Raji (cell line): ENCODE measurements around the gene TCF7L2.

Source experiments
- POLR2A ChIP-seq: IDR thresholded peaks from 2 replicates; pipeline ENCODE4 v1.6.1; 2011; ENCODE audit warnings: low read depth, low read length, control low read depth; ENCODE audit not compliant: insufficient read depth

TCF7L2 gene

DNA sequence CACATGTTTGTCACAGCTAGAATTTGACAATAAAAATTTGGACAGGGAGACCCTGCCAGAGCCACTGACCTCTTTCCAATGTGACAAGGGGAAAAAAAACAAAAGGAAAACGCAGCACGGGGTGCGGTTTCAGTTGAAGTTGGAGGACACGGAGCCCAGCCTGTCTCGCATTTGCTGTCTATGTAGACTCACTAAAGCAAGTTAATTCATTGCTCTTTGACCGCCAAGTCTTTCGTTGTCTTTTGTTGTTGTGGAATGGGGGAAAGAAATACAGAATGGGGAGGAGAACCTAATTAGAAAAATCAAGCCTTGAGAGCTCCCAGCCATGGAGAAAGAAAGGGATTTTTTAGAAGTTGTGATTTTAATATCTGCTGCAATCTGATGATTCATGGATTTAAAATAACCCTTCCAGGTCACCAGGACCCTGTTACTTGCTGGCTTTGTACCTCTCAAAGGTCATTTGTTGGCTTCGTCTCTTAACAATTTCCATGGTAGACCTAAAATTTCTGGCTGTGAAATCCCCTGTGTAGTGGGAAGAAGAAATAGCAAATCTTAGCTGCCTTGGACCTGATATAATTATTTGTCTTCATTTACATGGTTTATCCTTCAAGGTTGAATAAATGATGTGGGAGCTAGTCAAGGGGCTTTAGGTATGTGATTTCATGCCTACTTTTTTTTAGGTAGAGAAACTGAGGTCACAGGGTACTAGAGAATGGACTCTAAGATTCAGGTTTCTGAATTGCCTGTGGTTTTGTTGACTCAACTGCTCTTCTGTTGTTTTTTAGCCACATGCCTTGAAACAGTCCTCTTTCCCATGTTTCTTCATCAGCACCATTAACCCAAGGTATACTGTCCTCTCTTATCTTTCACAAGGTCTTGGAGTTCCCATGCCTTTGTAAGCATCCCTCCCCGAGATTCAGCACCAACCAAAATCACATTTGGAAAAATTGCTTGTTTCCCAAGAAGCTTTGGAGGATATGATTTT lies 78.7 kb downstream of the TCF7L2 start:
- TF ChIP-seq POLR2A, result no peak

DNA sequence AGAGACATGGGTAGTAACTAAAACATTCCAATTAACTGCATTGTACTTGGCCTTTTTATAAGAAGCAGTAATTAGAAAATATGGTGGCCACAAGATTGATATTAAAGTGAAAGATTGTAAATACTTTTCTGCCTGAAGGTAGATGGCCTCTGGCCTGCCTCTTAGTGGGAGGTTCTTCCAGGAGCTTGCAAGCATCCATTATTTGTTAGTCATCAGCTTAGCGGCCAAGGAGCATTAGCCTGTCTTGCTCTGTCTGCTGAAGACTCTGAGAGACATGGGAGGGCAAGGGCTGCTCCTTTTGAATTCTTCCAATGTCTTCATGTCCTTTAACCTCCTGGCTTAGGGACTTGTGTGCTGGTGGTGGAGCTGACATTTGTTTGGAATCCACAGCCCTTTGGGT lies 80.4 kb downstream of the TCF7L2 start:
- TF ChIP-seq POLR2A, result no peak

DNA sequence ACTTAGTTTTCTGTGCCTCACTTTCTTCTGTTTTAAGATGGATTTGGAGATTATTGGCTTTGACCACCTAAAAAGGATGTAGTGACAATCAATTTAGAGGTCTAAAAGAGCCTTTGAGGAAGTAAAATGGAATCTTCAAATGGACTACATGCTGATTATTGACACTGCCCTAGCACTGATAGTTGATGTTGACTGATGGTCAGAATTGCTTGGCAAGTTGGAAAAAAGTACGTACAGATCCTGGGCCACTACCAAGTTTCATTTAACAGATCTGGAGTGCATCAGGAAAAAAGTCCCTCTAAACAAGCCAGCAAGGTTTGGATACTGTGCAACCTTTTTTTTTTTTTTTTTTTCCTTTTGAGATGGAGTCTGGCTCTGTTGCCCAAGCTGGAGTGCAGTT lies 81.1 kb downstream of the TCF7L2 start:
- TF ChIP-seq POLR2A, result no peak

DNA sequence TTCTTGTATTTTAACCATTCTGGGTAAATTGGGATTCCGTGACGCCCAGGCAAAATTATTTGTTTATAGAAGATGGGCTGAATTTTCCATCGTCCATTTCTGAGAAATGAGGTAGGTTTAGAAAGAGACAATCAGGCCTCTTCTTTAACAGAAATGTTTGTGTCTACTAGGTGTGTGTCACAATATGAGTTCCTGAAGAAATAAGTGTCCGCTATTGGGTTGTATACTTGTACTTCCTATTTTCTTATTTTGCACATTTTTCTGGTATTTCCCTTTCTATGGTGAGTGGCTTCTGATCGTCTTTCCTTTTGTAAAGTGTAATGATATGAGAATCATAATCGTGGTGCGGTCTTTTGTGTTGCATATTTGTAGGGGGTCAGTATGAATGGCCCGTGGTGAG lies 83.9 kb downstream of the TCF7L2 start:
- TF ChIP-seq POLR2A, result no peak

DNA sequence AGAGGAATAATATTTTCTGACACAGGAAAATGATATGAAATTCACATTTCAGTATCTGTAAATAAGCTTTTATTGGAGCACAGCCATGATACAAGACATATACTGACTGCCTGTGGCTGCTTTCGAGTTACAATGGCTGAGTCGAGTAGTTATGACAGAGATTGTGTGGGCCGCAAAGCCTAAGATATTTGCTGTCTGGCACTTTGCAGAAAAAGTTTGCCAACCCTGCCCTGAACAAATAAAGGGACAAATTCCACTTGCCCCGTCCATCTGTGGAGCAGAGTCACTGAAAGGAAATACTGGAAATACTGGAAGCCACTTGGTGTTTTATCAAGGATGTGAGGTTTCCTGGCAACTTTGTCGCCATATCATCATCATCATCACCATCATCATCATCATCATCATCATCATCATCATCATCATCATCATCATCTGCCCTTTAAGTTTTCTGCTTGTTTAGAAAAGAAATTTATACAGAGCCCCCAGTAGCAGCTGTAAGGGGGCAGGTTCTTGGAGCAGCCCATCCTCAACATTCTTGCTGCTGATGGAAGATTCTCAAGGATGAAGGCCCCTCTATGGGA lies 85.8 kb downstream of the TCF7L2 start:
- no peak for TF ChIP-seq POLR2A

DNA sequence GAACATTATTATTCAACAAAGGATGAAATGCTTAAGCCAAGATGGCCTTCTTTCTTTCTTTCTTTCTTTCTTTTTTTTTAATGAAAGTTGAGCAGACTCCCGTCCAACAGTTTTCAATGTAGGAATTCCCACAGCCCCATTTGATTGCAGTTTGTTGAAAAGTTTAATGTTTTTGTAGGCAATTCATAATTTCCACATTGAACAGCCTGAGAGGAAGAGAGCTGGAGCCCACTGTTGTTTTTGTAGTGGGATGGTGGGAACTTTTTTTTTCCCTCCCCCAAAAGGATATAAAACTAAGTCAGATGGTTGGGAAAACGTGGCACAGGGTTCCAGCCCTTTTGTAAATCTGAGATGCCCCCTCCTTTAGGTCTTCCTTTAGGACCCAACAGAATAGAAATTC lies 86.6 kb downstream of the TCF7L2 start:
- TF ChIP-seq POLR2A, result no peak

DNA sequence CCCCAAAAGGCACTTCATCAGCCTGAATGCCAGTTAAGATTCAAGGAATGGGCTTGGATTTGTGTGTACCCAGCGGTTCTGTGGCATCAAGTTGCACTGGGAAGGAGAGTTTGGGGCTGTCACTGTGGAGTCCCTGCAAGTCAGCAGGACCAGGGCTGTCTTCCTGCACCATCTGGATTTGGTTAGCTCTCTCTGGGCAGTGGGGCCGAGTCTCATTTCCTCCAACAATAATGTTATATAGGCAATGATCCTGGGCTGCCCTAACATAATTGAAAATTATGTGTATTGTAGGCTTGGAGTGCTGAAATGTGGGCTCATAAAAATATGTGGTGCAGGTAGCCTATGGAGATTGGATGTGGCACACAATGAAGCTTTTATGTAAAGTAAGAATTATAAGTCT lies 87.2 kb downstream of the TCF7L2 start:
- TF ChIP-seq POLR2A, result no peak

DNA sequence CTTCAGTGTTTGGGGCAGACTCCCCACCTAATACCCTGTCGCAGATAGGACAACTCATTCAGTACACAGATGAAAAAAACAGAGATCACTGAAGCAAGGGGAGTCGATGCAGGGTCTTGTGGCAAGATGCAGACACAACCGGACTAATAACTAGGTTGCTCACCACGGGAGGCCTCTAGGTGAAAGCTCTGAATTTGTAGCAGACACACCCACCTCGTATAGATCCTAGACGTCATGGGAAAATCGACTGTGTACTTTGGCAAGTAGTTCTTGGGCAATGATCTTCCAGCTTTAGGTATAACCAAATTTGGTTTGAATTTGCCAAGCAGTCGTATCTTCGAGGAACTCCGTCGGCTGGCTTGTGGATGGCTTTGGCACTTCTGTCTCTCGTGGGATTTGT lies 88.1 kb downstream of the TCF7L2 start:
- no peak for TF ChIP-seq POLR2A

DNA sequence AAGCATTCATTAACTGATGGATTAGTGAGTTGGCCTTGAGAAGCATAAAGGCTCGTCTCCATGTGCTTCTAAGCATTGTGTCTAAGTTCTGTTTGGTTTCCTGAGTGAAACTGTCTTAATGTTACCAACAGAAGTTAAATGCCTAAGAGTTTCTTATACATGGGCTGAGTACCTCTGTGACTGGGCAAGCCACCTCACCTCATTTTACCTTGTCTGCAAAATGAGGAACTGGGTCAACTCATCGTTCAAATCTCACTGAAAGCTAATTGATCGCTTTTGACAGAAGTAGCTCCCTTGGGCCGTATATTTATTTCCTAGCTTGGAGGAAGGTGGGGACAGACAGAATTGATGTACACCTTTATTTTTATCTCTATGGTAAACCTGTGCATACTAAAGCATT lies 88.9 kb downstream of the TCF7L2 start:
- TF ChIP-seq POLR2A, result no peak

DNA sequence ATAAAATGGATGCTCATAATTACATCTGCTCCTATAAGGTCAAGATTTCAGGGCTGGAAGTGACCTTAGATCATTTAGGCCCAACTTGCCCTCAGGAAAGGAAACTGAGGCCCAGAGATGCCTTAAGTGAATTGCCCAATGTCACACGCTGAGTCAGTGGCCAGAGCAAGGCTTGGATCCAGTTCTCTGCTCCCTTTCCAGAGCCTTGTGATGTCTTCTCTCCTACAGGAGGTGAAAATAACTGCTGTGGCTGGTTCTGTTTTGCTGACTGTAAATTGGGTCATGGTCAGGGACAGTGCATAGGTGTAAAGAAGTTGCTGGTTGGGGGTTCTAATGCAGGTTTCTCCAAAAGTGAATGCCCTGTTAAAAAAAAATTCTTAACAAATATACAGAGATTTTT lies 91.3 kb downstream of the TCF7L2 start:
- no peak for TF ChIP-seq POLR2A

DNA sequence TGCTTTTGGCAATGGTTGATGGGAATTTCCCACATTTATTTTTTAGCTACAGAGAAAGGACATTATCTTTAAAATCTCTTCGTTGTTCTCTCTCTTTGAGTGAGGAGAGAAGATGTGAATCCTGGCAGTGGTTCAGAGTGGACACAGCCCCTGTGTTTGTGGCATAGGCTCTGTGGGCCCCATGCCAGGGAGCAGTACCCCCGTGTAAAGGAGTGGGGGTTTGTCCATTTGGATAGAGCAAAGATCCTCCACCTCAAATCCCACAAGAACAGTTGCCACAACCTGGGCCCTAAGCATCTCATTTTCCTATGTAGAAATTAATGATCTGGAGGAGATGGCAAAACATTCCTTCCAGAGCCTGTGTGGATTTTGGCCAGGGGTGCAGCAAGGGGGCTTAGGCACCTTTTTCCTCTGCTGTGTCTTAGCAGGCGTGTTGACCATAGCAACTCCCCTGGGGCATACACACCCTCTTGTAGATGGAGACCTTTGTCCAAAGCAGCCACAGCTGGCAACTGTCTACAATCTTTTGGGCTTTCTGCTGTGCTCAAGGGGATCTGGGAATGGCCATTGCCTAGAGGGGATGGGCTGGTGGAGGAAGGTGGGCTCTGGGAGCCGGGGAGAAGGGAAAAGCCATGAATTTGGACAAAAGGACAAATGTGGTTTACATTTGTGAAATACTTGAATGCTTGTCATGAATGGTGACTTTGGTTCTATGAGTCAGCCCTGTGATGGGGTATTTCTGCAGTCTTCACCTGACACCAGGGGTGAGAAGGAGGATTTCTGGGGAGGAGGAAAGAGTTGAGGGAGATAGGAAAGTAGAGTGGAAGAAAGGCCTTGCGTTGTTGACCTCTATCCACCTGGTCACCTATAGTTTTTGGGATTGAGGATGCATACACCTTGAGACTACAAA lies 92.0 kb downstream of the TCF7L2 start:
- TF ChIP-seq POLR2A, result no peak

DNA sequence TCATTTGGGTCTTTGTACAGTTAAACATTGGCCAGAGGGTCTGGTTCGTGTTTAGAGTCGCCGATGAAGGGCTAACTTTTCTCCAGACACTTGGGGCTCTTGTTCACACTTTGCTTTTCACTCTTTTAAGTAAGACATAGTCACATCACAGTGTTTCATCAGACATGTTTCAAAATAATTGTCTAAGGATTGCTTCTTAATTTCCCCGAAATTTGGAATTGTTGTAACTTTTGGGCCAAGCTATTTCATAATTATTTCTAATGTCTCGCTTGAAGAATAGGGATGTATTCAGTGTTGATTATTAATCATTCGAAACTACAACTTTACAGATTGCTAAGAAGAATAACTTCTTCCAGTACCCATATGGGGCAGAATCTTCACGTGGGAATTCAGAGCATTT lies 92.8 kb downstream of the TCF7L2 start:
- TF ChIP-seq POLR2A, result no peak

DNA sequence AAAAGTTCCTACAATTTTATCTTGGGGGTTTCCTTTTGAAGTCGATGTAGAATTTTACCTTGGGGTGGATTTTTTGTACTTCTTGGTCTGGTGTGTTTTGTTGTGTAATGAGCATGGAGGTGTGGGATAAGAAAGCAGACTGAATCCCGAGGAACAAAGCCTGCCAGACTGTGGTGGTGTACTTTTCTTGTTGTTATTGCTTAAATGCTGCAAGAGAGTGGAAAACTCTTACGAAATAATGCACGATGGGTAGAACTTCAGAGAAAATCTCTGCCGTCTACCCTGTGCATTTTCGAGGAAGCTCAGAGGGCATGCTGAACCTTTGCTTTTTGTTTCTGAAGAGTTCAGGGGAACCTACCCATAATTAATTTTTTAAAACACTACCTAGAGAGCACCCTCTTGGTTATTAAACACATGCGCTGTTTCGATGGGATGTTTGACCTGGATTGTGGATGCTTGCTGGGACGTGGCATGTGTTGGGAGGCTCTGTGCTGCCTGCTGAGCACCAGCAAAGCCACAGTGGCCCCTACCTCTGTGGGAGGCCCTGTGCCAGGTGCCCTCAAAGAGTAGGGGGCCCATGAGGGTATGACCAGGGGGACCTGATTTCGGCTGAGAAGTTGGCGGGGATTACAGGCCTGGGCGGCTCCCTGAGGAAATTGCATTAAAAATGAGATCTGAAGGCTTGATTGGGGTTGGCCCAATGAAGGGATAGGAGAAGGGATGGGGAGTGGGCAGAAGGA lies 94.1 kb downstream of the TCF7L2 start:
- TF ChIP-seq POLR2A, result no peak

DNA sequence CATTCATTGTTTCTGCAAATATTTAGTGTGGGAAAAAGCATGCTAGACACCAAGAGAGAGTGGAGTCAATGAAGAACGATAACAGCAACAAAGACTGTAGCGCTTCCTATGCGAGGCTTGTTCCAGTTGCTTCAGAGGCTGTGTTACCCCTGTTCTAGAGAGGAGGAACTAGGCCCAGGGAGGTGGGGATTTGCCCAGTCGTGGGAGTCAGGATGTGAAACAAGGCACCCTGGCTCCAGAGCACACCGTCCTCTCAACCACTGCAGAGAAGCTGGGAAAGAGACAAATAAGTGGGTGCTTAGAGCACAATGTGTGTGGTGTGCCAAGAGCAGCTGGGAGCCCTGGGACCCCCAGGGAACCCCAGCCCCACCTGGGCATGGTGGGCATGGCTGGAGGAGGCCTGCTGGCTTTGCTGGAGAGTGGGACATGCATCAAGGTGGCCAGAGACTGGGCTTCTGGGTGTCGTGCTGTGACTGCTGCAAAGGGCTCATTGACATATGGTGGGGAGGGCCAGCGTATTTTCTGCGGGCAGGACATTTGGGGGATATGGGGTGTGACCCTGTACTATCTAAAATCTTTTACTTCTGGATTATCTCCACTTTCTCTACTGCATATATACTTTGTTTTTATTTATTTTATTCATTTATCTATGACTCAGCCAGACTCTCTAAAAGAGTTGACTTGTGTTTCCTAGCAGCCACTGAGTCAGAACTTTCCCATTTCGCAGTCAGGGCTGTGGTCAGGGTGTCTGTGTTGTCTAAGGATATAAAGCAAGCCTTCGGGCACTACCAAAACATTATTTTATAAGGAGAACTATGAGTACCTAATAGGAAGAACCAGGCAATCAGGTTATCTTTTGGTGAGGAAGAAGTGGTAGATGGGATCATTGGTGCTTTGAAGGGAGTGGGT lies 95.4 kb downstream of the TCF7L2 start:
- TF ChIP-seq POLR2A, result no peak
